Thyroid gland (tissue), 4 donors: ENCODE measurements around the gene HFM1.

Experiments used
- CTCF ChIP-seq, 6 experiments: fragments of 200-600 bp in 3 of 6; fragments of 450-650 bp in 3 of 6; sonication (generic) in 3 of 6; IDR thresholded peaks; one replicate each; pipeline ENCODE4 v1.5.1; 2016 to 2019; ENCODE audit warnings: antibody characterized with exemption in 6 of 6, mild to moderate bottlenecking in 2 of 6, inconsistent platforms in 1 of 6, moderate library complexity in 1 of 6
- POLR2A ChIP-seq, 2 donors: fragments of 450-650 bp; IDR thresholded peaks; one replicate each; pipeline ENCODE4 v1.6.1; 2017; ENCODE audit warnings: antibody characterized with exemption in 2 of 2, mild to moderate bottlenecking in 2 of 2, moderate library complexity in 1 of 2

GRCh38 chr1:91325456-91325855 lies 79.2 kb downstream of the HFM1 start:
- TF ChIP-seq CTCF (IDR thresholded peaks at IDR 0.05), result no peak
- no peak for TF ChIP-seq POLR2A (IDR thresholded peaks at IDR 0.05)
